GM23248 (cell line): ENCODE measurements around the gene KLHL3.

ENCODE experiments used
- EZH2 ChIP-seq: fragments of 200-600 bp; sonication (generic); IDR thresholded peaks from 2 replicates; pipeline ENCODE4 v1.6.1; 2018; ENCODE audit warnings: antibody characterized with exemption, mild to moderate bottlenecking; ENCODE audit not compliant: insufficient read depth, poor library complexity, severe bottlenecking
- EZH2phosphoT487 ChIP-seq: fragments of 200-600 bp; sonication (generic); IDR thresholded peaks from 2 replicates; pipeline ENCODE4 v1.6.1; 2018; ENCODE audit warnings: antibody characterized with exemption, moderate library complexity, mild to moderate bottlenecking, low read depth; ENCODE audit not compliant: insufficient read depth

DNA sequence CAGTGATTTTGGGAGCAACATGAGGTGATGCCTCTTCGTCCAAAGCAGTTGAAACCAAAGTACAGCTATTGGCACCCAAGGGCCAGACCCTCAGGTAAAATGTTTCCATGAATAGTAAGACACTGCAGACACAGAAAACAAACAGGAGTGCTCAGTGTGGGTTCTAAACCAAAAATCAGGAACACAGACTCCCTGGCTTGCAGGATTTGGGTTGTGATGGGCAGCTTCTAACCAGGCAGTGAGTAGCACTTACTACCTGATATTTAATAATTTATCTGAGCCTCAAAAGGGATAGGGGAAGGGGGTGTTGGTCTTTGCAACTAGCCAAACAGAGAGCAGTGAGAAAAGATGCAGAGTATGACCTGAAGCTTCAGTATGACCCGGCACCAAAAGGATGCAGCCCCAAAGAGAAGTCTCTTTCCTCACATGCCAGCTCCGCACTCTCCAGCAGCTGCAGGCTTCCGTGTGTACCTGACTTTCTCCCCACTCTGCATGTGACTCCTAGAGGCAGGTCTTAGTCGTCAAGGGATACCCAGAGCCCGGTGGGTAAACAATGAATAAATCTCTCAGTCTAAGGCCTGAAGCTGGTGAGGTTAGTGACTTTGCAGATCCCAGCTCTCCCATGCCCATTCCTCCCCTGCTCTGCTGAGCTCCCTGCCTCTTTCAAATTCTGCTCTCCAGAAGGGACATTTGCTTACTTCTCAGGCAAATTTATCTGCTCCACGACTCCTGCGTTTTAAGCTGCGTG is 131.4 kb downstream of the KLHL3 start:
- no peak for TF ChIP-seq EZH2
- no peak for TF ChIP-seq EZH2phosphoT487
